ENCODE measurements around the gene AGBL1. TPM values are rescaled to one million over a fixed set of nuclear protein-coding genes. Genes with fewer than 3 reads are reported as not detected.
"Not testable (repeated sequence)": the region's sequence is repeated elsewhere in the genome, so short reads cannot be mapped to it uniquely, and the experiment has no call there.

AGBL1 gene
- total RNA-seq, 1 experiment from 2014 or later, result under 0.01 TPM

DNA sequence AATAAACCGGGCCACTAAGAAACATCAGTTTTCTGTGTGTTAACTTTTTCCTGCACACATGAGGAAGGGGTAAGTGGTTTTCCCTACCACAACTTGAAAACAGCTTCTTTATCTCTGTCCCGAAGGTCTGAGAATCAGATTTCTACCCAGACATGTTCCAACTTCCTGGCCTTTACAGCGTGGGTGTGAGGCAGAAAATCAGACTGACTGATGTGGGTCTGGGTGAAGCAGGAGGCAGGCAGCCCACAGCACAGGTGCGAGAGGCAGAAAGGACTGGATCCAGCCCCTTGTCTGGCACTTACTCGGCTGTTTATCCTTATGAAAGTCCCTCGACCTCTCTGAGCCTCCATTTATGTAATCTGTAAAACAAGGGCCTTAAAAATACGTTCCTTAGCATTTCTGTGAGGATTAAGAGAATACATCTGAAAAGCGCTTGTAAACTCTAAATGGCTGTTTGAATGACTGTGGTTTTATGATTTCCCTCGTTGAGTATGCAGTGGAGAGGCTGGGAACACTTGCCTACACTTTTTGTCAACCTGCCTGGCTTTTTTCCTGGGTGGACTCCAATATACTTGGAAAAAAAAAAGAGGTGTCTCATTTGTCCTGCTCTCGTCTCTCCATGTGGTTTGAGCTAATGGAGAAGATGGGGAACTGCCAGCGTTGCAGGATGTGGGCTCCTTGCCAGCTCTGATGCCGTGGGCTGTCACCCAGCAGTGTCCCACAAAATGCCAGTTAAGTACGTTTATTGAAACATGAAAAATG is 3.1 kb downstream of the AGBL1 start:
- DNase-seq (ENCODE audit: low read depth), result no peak

DNA sequence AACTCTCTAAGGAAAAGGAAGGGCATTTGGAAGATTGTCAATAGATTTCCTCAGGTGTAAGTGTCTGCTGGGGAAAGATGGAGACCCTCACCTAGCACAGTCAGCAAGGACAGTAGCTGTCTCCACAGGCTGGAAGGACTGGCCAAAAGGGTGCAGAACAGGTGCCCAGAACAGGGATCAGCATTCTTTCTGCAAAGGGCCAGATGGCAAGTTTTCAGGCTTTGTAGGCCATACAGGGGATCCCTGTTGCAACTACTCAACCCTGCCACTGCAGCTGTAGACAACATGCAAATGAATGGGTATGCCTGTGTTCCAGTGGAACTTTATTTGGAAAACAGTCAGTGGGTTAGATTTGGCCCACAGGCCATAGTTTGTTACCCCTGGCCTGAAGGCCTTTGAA is 8.1 kb downstream of the AGBL1 start:
- no peak for DNase-seq (ENCODE audit: low read depth)

DNA sequence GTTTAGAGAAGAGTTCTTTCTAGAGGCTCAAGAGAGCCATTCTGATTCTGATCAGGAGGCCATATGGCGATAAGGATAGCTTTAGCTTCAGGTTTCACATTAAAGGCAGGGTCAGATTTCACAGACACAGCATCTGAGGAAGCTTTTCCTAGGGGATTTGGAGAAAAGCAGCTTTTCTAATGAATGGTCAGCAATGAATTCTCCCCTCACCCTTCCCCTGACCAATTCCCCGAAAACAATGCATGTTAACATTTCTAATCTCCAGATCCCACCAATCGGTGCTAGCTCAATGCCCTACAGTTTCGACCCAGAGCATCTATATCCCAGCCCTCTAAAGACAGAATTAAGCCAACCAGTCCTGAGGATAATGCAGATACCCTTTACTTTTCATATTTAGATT is 9.8 kb downstream of the AGBL1 start:
- DNase-seq (ENCODE audit: low read depth), result no peak

DNA sequence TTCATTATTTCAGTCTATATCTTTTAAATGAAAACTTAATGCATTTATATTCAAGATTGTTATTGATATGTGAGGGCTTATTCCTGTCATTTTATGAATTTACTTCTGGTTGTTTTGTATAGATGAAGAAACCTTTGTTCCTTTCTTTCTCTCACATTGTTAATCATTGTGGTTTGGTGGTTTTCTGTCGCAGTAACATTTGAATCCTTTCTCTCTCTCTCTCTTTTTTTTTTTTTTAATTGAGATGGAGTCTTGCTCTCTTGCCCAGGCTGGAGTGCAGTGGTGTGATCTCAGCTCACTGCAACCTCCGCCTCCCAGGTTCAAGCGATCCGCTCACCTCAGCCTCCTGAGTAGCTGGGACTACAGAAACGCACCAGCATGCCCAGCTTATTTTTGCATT is 22.1 kb downstream of the AGBL1 start:
- no peak for DNase-seq (ENCODE audit: low read depth)

DNA sequence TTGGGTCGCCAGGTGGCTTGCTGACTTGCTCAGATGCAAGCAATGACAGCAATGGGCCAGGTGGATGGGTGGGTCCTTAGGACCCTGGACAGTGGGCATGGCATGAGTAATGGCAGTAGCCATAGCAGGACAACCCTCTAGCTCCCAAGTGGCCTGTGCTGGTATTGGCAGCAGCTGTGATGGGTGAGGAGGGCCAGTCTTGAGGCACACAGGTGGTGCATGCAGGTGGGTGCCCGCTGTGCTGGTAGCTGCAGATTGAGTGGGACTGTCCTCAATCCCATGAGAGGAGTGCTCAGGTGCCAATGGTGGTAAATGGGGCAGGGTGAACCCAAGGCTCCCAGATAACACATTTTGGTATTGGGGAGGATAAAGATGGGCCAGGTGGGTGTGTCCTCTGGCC is 24.2 kb downstream of the AGBL1 start:
- no peak for DNase-seq (ENCODE audit: low read depth)

DNA sequence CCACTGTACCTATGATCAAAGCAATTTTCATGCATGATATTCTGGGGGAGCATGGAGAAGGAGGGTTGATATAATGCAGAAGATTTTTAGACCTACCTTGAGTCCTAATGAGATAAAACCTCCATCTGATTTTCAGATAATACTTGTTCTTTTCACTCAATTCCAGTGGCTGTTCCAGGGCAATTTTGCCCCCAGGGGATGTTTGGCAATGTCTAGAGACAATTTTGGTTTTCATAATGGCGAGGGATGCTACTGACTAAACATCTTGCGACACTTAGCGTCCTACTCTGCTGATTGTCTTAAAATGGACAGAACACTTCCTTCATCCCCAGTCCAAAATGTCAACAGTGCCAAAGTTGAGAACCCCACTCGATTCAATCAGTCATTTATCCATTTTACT is 26.6 kb downstream of the AGBL1 start:
- no peak for DNase-seq (ENCODE audit: low read depth)

DNA sequence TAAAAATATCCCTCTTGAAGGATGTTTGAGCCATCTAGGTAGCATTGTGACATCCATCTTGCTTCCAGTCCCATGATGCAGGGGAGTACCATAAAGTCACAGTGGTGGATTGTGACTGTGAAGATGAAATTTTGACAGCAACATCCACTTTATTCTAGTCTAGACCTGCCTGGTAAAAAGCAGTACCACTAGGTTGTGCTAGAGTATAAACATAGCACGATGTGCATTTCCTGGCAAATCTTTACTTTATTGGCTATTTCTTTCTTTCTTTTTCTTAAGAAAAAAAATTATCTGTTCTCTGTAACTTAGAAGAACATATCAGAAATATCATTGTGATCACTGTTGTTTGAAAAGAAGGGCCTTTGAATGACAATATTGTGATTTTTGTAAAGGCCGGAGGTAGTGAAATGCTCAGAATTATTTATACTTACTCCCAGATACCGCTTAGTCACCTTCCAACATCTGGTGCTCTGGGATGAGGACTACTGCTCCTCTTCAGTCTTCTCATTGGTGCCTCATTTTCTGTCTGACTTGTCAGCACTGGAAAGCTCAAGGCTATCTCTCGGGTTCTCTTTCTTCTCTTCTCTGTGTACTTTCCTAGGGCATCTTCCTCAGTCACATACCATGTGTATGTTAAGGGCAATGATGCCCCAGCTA is 35.6 kb downstream of the AGBL1 start:
- peak; percentile 24 for DNase-seq (ENCODE audit: low read depth)

DNA sequence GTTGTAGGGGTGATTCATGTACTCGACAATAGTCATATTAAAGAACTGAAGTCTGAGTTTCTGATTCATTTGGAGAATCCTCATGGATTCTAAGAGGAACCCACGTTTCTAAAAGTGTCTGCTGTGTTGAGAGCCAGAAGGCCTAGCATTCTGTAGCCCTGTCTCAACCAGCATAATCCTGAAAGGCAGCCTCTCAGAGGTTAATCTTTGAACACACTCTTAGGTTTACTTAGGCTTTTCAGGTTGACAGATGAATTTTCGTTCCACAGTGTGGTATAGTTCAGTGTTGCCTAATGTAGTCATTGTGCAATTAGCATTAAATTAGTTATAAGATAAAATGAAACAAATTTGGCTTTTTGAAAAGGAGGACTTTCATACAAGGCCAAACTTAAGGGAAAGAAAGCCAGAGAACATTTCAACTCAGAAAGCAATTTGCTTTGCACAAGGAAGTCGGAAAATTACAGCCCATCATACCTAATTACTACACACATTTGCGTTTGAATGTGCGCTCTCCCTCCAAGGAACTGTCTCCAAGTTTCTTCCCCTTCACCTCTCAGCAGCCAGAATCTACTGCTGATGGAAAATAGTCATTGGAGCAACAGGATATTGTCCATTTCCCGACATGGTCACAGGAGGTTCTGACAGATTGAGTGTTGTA is 42.0 kb downstream of the AGBL1 start:
- no peak for DNase-seq (ENCODE audit: low read depth)

DNA sequence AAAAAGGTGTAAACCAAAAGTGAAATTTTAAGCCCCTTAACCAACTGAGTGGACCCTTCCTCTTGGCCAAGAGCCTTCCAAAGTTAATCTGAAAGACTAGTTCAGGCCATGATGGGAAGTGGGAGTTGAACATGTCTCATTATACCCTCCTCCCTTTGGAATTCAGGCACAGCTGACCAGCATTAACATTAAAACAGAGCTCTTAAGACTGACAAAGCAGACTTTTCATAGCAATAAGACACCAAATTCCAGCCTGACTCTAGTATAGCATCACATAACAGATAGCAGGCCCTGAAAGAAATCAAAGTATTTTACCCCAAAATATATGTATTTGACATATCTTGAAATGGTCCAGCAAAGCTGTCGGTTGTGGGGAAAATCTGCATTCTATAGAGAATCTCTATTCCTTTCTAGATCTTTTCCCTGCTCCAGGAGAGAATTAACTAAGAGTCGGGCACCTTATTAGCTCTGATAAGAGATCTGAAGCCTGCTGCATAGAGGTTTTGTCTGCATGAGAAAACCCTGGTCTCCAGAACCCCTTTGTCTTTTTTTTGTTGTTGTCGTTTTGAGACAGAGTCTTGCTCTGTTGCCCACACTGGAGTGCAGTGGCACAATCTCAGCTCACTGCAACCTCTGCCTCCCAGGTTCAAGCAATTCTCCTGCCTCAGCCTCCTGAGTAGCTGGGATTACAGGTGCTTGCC is 43.2 kb downstream of the AGBL1 start:
- DNase-seq (ENCODE audit: low read depth), result not testable (repeated sequence)

DNA sequence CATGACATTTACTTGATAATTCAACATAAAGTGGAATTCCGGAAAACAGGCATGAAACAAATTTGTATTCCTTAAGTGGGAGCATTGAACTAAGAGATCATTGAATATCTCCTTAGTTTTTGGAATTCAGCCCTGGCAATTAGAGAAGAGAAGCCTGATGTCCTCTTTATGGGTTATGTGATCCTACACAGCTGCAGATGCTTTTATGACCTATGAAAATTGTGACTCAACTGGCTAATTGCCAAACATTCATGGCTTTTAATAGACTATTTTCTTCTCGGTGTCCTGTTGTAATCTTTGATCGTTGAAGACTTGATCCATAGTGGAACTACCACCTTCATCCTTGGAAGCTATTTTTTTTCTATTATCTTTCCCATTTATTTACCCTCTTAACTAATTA is 46.1 kb downstream of the AGBL1 start:
- DNase-seq (ENCODE audit: low read depth), result peak; percentile 6

DNA sequence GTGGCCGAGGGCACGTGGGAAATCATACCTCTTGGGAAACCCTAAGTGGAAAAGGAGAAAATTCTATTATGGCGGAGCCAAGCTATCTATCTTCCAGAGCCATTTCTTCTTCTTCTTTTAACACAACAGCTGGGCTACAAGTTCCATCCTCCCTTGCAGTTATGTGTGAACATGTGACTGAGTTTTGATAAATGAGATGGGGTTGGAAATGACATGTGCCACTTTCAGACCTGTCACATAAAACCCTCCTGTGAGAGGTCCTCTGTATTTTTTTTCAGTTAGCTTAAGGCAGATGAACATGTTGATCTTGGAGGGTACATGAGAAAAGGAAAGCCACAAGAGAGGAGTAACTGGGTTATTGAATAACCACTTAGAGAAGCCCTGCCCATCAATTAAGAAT is 47.9 kb downstream of the AGBL1 start:
- no peak for DNase-seq (ENCODE audit: low read depth)

DNA sequence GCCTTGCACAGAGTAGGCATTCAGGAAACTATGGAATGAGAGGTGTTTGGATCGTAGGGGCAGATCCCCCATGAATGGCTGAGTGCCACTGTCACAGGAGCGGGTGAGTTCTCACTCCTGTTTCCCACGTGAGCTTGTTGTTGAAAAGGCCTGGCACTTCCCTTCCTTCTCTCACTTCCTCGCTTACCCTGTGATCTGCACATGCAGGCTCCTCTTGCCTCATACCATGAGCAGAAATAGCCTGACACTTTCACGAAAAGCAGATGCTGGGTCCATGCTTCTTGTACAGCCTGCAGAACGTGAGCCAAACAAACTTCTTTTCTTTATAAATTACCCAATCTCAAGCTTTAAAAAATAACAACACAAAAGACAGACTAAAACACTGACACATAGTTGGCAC is 55.4 kb downstream of the AGBL1 start:
- DNase-seq (ENCODE audit: low read depth), result no peak

DNA sequence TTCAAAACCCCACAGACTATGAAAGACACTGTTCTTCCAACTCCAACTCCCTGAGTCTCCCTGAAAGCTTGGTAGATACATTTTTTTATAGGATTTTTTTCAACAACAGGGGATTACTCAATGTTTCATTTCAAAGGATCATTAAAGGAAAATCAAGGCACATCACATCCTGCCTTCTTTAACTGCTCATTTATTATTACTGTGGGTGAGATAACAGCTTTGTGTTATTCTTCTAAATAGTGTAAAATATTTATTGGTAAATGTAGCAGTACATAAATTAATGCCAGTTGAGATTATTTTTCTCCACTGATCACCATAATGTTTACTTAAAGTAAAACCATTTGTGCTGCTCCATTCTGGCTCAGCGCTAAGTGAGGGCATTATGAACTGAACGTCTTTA is 57.2 kb downstream of the AGBL1 start:
- no peak for DNase-seq (ENCODE audit: low read depth)

DNA sequence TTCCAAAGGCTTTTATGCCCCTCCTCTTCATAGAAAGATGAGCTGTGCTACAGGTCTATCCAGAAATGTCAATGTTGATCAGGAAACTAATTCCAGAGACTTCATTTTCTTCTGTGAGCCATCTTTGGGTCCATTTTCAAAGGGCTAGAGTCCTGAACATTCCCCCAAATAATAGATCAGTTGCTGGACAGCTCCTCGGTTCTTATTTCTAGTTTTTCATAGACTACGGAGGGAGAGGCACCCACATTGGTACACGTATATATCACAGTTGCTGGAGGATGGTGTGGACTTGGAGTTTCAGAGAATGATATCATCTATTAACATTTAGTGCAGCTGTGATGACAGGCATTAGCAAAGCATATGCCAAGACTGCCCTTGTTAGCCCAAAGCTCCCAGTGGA is 59.1 kb downstream of the AGBL1 start:
- no peak for DNase-seq (ENCODE audit: low read depth)

DNA sequence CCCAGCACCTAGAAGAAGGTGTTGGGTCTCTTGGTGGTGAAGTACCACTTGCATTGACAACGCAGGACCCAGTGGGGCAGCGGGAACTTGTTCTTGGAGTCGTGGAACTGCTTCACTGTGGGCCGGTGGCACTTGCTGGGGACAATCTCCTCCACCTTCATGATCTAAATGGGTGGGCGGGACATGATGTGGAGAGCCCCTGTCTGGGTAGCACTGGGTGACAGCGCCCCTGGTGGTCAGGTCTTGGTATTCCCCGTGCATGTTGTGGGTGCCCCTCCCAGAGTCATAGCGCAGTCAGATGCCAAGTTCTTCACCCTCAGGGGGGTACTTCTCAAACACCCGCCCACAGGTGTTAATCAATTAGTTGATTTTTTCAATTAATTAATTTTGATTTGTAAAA is 60.2 kb downstream of the AGBL1 start:
- no peak for DNase-seq (ENCODE audit: low read depth)

DNA sequence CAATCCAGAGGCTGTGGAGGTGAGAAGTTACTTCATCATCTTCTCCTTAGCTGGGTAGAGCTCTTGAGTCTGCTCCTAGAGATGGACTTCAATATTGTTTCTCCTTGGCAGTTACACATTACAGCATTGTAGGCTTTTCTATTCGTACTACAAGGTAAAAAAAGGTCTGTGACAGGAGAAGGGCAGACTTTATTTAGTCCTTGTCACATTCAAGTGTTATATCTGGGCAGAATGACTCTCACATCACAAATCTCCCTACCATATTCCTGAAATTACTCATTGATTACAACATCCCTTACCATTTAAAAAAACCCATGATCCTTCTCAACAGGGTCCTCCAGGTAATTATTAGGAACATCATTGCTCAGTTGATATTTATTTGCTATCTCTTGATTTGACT is 75.0 kb downstream of the AGBL1 start:
- DNase-seq (ENCODE audit: low read depth), result no peak

DNA sequence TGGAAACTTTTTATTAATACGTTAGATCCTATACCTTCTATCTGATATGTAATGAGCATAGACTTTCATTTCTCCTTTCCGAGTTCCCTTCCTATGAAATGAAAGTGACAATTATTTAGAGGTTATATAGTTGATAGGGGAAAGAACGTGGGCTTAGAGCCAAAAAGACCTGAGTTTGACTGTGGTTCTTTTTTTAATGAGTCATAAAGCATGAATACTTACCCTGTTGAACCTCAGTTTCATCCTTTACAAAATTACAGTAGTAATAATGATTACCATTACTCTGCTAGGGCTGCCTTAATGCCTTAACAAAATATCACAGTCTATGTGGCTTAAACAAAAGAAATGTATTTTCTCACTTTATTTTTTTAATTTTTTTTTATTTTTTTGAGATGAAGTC is 75.9 kb downstream of the AGBL1 start:
- no peak for DNase-seq (ENCODE audit: low read depth)

DNA sequence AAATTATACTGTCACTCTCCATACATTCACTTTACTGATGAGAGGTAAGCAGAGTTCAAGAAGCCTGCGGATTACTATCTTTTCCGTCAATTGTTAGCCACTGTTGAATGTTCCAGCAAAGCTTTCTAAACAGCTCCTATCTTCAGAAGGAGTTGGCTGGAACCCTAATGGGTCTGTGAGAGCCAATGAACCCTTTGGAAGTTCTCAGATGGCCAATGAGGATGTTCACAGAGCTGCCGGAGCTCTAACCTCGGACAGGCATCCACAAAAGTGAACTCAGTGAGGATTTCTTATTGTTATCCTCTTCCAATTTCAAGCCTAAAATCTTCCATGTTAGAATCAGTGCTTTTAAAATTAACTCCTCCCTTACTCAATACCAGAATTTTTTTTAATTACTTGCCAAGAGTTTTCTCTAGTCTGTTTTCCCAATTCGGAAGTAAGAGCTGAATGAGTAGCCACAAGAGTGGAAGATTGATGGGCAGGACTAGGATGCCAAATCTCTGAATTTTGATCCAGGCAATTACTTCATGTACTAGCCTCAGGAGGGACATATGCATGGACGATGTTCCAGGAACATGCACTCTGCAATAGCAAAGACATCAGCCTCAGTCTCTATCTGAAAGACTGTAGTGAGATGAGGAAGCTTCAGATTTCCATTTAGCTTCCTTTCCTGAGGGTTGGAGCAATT is 78.1 kb downstream of the AGBL1 start:
- no peak for DNase-seq (ENCODE audit: low read depth)

DNA sequence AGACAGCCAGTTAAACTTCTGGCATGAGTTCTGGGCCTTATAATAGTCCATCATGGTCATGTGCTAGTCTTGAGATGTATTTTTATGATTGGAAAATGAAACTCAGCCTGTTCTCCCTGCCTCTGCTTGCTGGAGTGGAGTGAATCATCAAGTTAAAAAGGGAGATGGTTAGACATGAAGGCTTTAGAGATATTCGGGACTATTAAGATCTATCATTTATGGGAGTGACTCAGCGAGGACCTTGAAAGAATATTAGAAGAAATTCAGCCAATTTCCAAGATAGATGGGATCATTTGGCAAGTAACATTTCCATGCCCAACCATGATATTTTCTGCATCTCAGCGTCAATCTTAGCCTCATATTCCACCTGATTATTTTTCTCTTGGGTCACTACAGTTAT is 79.8 kb downstream of the AGBL1 start:
- DNase-seq (ENCODE audit: low read depth), result no peak

DNA sequence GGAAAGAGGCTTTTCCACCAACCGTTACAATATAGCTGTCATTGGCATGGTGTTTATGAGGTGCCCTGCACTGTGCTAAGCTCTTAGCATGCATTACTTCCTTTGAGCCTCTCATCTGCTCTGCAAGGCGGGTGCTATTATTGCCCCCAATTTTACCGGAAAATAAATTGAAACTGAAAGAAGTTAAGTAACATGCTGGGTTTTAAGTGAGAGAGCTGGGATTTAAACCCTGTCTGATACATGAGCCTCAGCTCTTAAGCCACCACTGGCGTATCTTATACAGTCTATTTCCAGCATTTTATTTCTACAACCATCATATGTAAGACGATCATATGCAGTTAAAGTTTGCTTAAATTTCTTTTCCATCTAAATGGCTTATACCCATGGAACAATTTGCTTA is 81.6 kb downstream of the AGBL1 start:
- no peak for DNase-seq (ENCODE audit: low read depth)

DNA sequence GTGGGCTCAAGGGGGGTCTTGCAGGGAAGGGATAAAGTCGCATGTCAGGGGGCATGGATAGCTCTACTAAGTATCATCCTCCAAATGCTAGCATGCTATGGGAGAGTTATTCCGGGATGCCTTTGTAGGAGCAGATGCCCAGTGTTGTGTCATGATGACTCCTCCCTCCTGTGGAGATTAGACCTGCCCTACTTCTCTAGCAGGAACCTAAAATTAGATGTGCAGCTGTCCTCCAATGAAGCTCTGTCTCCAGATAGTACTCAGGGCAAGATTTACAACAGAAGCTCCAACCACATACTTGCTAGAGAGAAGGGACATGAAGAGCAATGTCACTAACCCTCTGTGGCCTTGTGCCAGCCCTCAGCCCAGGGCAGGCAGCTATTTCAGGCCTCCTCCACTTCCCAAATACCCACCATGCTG is 82.5 kb downstream of the AGBL1 start:
- DNase-seq (ENCODE audit: low read depth), result peak; percentile 73

DNA sequence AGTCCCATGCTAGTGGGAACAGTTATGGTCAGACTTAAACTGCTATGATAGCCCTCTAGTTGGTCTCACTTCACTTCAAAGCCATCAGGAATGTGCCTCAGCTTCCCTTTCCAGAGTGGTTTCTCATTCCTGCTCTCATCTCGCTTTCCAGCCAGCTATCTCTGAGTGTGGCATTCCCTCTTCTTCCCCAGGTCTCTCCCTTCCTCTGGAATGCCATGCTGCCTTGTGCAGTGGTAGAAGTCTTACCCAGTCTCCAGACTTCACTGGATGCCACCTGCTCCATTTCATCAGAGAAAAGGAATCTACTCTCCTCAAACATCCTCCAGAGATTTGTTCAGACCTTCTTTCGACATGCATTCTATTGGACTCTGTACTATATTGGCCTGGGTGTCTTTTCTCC is 83.0 kb downstream of the AGBL1 start:
- DNase-seq (ENCODE audit: low read depth), result peak; percentile 41

Data from LHCN-M2 (cell line).